ENCODE measurements around the gene PPP4R3B.
"Not testable (repeated sequence)": the region's sequence is repeated elsewhere in the genome, so short reads cannot be mapped to it uniquely, and the experiment has no call there.

PPP4R3B gene

GRCh38 chr2:55617175-55618024 lies at the start of gene PPP4R3B:
Gene PPP4R3B, minus strand, starts transcription at chr2:55617622. Its CDS starts 337 bp downstream, at chr2:55617285.
- peak; percentile 99 for DNase-seq

GRCh38 chr2:55653255-55653654 lies 35.8 kb upstream of the PPP4R3B start:
- no peak for DNase-seq

GRCh38 chr2:55649211-55649610 lies 31.8 kb upstream of the PPP4R3B start:
- DNase-seq = no peak

- no peak for DNase-seq
Measured at GRCh38 chr2:55636831-55637230, 19.4 kb upstream of the PPP4R3B start.

GRCh38 chr2:55628931-55629330 lies 11.5 kb upstream of the PPP4R3B start:
- DNase-seq = no peak

GRCh38 chr2:55627915-55628314 lies 10.5 kb upstream of the PPP4R3B start:
- no peak for DNase-seq

- no peak for DNase-seq
Measured at GRCh38 chr2:55621802-55622201, 4.4 kb upstream of the PPP4R3B start.

GRCh38 chr2:55620123-55620779 lies 2.8 kb upstream of the PPP4R3B start:
- DNase-seq = no peak

- DNase-seq = peak; percentile 5
Measured at GRCh38 chr2:55618275-55619055, 1.0 kb upstream of the PPP4R3B start.

GRCh38 chr2:55618025-55618274 lies 528 bp upstream of the PPP4R3B start:
- peak; percentile 27 for DNase-seq

GRCh38 chr2:55616551-55617174 lies 759 bp downstream of the PPP4R3B start:
- peak; percentile 37 for DNase-seq

- DNase-seq = no peak
Measured at GRCh38 chr2:55611997-55612396, 5.4 kb downstream of the PPP4R3B start.

GRCh38 chr2:55610954-55611743 lies 6.3 kb downstream of the PPP4R3B start:
- no peak for DNase-seq

- DNase-seq = no peak
Measured at GRCh38 chr2:55609938-55610578, 7.4 kb downstream of the PPP4R3B start.

GRCh38 chr2:55609193-55609794 lies 8.1 kb downstream of the PPP4R3B start:
- no peak for DNase-seq

- DNase-seq = no peak
Measured at GRCh38 chr2:55607717-55608116, 9.7 kb downstream of the PPP4R3B start.

GRCh38 chr2:55604027-55604565 lies 13.3 kb downstream of the PPP4R3B start:
- DNase-seq = no peak

GRCh38 chr2:55601849-55602248 lies 15.6 kb downstream of the PPP4R3B start:
- DNase-seq = no peak

- DNase-seq = no peak
Measured at GRCh38 chr2:55598056-55598795, 19.2 kb downstream of the PPP4R3B start.

- DNase-seq = not testable (repeated sequence)
Measured at GRCh38 chr2:55596795-55597194, 20.6 kb downstream of the PPP4R3B start.
